ENCODE data around the gene TRIP10. TPM values are rescaled to one million over a fixed set of nuclear protein-coding genes. Genes with fewer than 3 reads are reported as not detected.

Gene TRIP10
- total and polyA plus RNA-seq, 2 of the 13 experiments (the other 11 are each of a cell fraction or from before 2014, with no cell fraction given) = 32.5 to 33.2 TPM

Small RNA genes lying within 50 kb of the gene (microRNA-seq; reads per million reads assigned to microRNA genes)
- not detected for gene MIR6791

Other genes with a start within 250 kb of the TRIP10 start
- gene TUBB4A, start 237.4 kb upstream of the TRIP10 start, total RNA-seq (2016; rRNA removed; fragmentation: Illumina TruSeq; extraction: Trizol) = not detected in 2 replicates
- 0.21 TPM in 1 of 2 replicates, not detected in the other for gene TUBB4A, start 237.4 kb upstream of the TRIP10 start, polyA plus RNA-seq (2011; rRNA removed)
- 0.20 and 1.0 TPM in 2 replicates for gene TNFSF9, start 208.7 kb upstream of the TRIP10 start, total RNA-seq (2016; rRNA removed; fragmentation: Illumina TruSeq; extraction: Trizol)
- 1.5 and 1.8 TPM in 2 replicates for gene TNFSF9, start 208.7 kb upstream of the TRIP10 start, polyA plus RNA-seq (2011; rRNA removed)
- gene CD70, start 148.5 kb upstream of the TRIP10 start, total RNA-seq (2016; rRNA removed; fragmentation: Illumina TruSeq; extraction: Trizol) = not detected in 2 replicates
- gene CD70, start 148.5 kb upstream of the TRIP10 start, polyA plus RNA-seq (2011; rRNA removed) = 0.13 and 0.51 TPM in 2 replicates
- 0.17 and 0.49 TPM in 2 replicates for gene TNFSF14, start 69.5 kb upstream of the TRIP10 start, total RNA-seq (2016; rRNA removed; fragmentation: Illumina TruSeq; extraction: Trizol)
- gene TNFSF14, start 69.5 kb upstream of the TRIP10 start, polyA plus RNA-seq (2011; rRNA removed) = 9.1 and 10.0 TPM in 2 replicates
- 700 and 1,455 TPM in 2 replicates for gene C3, start 19.0 kb upstream of the TRIP10 start, total RNA-seq (2016; rRNA removed; fragmentation: Illumina TruSeq; extraction: Trizol)
- gene C3, start 19.0 kb upstream of the TRIP10 start, polyA plus RNA-seq (2011; rRNA removed) = 6,272 and 9,798 TPM in 2 replicates
- 24.1 and 36.4 TPM in 2 replicates for gene GPR108, start 2.1 kb upstream of the TRIP10 start, total RNA-seq (2016; rRNA removed; fragmentation: Illumina TruSeq; extraction: Trizol)
- 63.0 and 69.7 TPM in 2 replicates for gene GPR108, start 2.1 kb upstream of the TRIP10 start, polyA plus RNA-seq (2011; rRNA removed)
- gene SH2D3A, start 27.8 kb downstream of the TRIP10 start, total RNA-seq (2016; rRNA removed; fragmentation: Illumina TruSeq; extraction: Trizol) = 0.60 and 1.0 TPM in 2 replicates
- 1.8 and 2.2 TPM in 2 replicates for gene SH2D3A, start 27.8 kb downstream of the TRIP10 start, polyA plus RNA-seq (2011; rRNA removed)
- not detected in 2 replicates for gene VAV1, start 33.0 kb downstream of the TRIP10 start, total RNA-seq (2016; rRNA removed; fragmentation: Illumina TruSeq; extraction: Trizol)
- gene VAV1, start 33.0 kb downstream of the TRIP10 start, polyA plus RNA-seq (2011; rRNA removed) = not detected in 2 replicates
- gene ADGRE1, start 147.9 kb downstream of the TRIP10 start, total RNA-seq (2016; rRNA removed; fragmentation: Illumina TruSeq; extraction: Trizol) = not detected in 2 replicates
- gene ADGRE1, start 147.9 kb downstream of the TRIP10 start, polyA plus RNA-seq (2011; rRNA removed) = not detected in 2 replicates

Measured in HepG2 (cell line).